Measurements from ENCODE around the gene SMIM36. TPM values are rescaled to one million over a fixed set of nuclear protein-coding genes. Genes with fewer than 3 reads are reported as not detected.
A peak's percentile ranks its signal among the peaks of the same experiment; 100 is the strongest.
"Not testable (repeated sequence)": the region's sequence is repeated elsewhere in the genome, so short reads cannot be mapped to it uniquely, and the experiment has no call there.

The SMIM36 gene
- polyA plus RNA-seq, 10 donors = 0.05 to 0.07 TPM; not detected in 8

DNA sequence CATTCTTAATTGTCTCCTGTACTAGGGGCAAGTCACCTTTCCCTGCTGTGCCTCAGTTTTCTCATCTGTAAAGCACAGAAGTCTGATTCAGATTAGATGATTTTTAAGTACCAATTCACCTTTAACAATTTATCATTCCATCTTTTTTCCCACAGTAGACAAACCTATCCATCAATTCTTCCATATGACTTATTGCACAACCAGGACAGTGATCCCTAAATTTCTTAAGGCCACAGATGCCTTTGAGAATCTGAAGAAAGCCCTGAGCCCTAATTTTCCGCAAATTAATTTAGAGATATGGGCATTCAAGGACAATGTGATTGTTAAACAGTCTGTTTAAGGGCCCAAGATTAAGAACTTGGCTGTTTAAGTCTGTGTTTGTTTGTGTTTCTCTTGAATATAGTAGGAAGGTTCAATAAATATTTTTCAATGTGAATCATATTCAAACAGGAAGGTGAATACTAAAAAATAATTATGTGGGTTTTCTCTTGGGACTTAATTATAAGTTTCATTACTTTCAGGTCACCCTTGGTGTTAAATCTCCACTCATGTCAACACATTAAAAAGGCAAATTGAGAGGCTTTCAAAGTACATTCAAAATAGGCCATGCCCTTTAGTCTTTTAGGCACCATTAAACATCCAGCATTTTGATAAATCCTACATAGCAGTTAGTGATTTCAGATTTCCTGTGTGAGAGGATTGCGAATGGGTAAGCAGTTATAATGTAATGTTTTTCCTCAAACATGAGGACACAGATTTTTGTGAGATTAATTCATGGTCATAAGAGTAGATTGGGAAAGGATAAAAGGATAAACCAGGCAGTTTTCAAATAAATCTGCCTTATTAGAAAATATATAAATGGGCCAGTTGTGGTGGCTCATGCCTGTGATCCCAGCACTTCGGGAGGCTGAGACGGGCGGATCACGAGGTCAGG is 54.7 kb downstream of the SMIM36 start:
- DNase-seq = no peak

DNA sequence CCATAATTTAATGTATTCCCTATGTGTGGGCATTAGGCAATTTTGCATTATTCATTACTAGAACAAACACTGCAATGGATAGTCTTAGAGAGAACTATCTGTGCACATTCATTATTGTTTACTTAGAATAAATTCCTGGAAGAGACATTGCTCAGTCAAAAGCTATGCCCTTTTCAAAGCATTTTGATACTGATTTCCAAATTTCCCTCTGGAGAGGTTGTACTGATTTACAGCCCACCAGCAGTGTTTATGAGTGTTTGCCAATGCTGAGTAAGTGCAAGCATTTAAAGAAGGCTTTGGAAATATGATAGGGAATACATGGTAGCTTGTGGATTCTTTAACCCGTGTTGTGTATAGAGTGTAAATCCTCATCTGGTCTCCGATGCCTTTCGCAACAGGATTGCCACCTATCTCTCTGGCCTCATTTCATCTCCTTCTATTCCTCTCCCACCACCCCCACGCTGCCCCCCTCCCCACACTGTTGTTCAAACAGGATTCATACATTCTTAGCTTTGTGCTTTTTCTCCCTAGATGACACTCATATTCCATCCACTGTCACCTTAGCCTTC is 56.3 kb downstream of the SMIM36 start:
- peak in 2 of 3 donors; percentile 38 to 79 for DNase-seq

DNA sequence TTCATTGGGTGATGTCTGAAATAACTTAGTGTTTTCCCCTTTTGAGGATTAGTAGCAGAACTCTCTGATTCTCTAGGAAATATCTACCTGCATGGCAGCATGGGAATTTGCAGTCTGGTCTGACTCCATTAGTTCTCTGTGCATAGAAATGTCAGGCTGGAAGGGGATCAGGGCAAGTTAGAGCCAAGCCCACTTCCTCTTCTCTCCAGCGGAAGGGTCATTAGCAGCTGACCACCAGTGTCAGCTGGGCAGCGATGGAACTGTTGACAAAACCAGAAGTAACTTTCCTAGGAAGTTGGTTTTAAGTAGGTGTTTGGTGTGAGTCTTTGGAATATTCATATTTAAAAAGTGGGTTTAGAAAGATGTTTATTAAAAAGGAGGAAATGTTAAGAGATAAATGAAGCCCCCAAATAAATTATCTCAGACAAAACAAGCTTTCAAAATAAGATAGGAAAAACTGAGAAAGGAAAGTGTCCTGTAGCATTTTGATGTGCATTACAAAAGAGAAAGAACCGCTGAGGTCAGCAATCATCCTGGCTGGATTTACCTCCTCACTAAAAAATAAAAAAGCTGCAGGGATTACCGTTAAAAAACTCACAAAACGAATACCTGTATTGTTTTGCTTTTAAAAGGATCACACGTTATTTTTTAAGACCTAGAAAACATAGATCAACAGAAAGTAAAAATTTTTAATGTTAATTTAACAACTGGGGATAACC is 57.3 kb downstream of the SMIM36 start:
- no peak for DNase-seq

DNA sequence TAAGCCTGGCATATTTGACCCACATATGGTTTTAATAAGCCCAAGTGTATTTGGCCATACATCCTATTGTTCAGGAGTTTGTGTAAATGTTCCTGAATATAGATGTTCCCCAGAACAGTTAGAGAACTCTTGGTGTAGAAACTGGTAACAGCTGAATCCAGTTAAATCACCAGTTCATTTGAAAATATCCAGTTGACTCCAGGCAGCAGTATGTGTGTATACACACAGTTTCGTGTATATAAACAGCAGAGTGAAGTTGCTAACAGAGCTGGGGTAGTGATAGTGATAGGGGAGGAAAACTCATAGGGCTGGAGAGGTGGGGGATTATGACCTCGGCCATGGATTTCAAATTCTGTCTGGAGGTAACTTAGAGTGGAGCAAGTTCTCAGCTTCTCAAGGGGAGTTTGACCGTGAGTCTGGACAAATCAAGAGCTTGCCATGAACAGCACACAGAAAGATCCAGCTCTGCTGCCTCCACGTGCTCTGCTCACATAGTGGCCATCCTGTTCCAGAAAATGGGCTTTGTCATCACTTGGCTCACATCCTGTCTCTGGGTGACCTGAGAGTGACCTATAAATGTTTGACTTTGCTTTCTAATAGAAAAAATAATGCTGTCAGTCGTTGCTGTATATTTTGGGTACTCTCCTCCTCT is 59.0 kb downstream of the SMIM36 start:
- DNase-seq = peak in 2 of 3 donors; percentile 59 to 63

GRCh38 chr17:55451758-55452138 is 59.5 kb downstream of the SMIM36 start:
- no peak for DNase-seq

- DNase-seq = peak in 1 of 3 donors; percentile 25
These were observed 60.0 kb downstream of the SMIM36 start for GRCh38 chr17:55451203-55451641.

- DNase-seq = no peak
These were observed 60.9 kb downstream of the SMIM36 start for GRCh38 chr17:55450232-55450825.

- no peak for DNase-seq
These were observed 62.6 kb downstream of the SMIM36 start for GRCh38 chr17:55448681-55449080.

- no peak for DNase-seq
These were observed 64.6 kb downstream of the SMIM36 start for GRCh38 chr17:55446581-55447205.

- DNase-seq = not testable (repeated sequence)
These were observed 65.2 kb downstream of the SMIM36 start for GRCh38 chr17:55446004-55446403.

DNA sequence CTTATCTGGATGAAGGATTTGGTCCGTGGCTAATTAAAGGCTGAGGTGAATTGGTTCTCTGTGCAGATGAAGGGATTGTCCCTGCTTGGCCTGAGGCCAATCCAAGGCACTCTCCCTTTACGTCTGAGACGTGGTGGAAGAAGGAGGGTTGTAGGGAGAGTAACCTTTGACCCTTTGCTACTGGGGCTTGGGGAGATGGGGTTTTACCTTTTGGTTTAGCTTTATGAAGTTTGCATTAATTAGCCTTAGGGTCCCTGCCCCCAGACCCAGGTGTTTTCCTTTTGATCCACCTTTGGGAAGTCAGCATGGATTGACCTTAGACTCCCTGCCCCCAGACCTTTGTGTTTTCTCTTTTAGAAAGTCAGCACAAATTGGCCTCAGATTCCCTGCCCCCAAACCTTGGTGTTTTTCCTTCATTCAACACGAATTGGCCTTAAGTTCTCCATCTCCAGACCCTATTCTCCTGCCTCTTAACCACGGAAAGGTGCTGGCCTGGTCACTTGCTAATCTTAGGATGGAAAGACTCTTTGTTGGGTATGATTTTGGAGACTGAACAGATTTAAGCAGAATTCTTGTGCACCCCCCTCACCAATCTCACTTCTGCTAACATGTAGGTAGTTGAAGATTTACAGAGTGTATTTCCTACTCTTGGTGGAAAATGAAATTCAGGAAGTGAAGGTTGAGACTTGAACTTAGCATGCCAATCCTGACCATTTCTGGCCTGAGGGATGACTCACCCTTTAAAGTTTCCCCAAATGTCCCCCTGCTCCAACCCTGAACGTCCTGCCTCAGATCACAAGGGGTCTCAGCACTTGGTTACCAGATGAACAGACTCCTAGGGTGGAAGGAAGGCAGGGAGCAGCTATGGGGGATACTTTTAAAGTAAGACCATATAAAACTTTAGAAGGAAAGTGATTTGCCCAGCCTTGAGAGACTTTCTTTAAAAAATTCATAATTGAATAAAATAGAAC is 66.5 kb downstream of the SMIM36 start:
- no peak for DNase-seq

GRCh38 chr17:55443904-55444303 is 67.3 kb downstream of the SMIM36 start:
- DNase-seq = no peak

GRCh38 chr17:55442953-55443683 is 68.1 kb downstream of the SMIM36 start:
- no peak for DNase-seq

- DNase-seq = no peak
These were observed 68.8 kb downstream of the SMIM36 start for GRCh38 chr17:55442462-55442861.

DNA sequence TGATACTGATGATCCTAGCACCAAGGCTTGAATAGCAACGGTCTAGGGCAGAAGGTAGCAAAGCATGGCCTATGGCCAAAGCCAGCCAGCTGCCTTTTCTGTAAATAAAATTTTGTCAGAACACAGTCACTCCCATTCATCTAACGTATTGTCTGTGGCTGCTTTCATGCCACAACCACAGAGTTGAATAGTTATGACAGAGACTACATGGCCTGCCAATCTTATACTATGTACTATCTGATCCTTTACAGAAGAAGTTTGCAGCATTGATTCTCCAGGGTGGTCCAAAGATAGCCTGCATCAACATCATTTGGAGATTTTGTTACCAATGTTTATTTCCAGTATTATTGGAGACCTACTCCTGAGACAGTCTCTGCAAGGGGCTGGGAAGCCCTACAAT is 69.7 kb downstream of the SMIM36 start:
- no peak for DNase-seq

DNA sequence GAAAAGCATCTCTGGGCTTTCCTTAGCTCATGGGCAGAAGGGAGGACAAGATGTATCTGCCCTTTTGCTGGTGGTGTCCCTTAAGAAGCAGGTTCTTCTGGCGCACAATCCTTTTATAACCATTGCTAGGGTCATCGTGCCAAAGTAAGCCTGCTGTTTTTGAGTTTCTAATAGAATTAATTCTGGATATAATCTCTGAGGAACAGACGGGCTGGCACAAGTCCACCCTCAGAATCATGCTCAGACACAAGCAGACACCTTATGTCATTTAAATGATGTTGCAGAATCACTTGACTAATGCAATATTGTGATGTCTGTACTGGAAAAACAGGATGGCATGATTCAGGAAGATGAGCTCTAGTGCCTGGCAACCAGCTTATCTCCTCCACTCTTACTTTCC is 70.9 kb downstream of the SMIM36 start:
- DNase-seq = no peak

GRCh38 chr17:55437159-55437605 is 74.1 kb downstream of the SMIM36 start:
- DNase-seq = peak in 2 of 3 donors; percentile 22 to 35

- peak in 2 of 3 donors; percentile 20 to 22 for DNase-seq
These were observed 74.8 kb downstream of the SMIM36 start for GRCh38 chr17:55436224-55437158.
